GM19467 (cell line): ENCODE measurements around the gene PHLPP1.
"Not testable (repeated sequence)": the region's sequence is repeated elsewhere in the genome, so short reads cannot be mapped to it uniquely, and the experiment has no call there.

ENCODE experiments used
- ATAC-seq: cut with Tn5 transposase; IDR thresholded peaks from one replicate; pipeline ENCODE4 v1.9.1; 2021; ENCODE audit warnings: mild to moderate bottlenecking, moderate library complexity; ENCODE audit not compliant: unreplicated experiment

PHLPP1 gene

DNA sequence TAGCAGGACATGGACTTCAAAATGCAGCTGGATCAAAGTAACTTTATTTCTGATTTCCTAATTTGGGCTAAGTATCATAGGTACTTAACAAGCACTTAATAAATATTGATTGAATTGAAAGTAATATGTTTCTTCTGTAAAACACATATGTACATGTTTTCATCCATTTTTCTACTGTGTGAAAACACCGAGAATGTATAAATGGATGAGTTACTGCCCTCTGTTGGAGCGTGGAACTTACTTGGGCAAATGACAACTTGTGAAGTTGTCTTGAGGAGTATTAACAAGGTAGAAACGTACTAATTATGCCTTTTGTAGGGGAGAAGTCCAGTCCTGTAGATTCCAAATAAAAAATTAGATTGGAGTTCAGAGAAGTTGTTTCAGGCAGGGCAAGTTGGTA lies 87.2 kb downstream of the PHLPP1 start:
- ATAC-seq = no peak

DNA sequence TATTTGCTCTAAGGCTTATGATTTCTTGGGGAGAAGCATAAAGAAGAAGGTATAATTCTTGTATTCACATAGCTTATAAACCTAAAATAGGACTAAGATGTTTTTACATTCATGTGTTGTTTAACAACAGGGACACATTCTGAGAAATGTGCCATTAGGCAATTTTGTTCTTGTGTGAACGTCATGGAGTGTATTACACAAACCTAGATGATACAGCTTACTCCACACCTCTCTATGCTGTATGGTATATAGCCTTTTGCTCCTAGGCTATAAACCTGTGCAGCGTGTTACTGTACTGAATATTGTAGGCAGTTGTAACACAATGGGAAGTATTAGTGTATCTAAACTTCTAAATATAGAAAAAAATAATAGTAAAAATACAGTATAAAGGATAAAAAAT lies 92.1 kb downstream of the PHLPP1 start:
- ATAC-seq = no peak

DNA sequence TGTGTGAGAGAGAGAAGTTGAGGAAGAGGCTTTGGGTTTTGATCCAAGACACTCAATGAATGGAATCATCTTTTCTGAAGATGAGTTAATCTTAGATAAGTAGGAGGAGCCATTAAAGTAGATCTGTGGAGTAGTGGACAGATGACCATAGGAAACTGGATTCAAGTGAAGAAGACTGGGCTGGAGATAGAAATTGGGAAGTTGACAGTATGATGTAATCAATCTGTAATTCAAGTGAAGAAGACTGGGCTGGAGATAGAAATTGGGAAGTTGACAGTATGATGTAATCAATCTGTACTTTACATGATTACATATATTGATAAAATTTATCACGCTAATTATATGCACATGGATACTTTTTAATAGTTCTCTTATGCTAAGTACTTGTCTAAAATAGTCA lies 92.8 kb downstream of the PHLPP1 start:
- ATAC-seq = no peak

DNA sequence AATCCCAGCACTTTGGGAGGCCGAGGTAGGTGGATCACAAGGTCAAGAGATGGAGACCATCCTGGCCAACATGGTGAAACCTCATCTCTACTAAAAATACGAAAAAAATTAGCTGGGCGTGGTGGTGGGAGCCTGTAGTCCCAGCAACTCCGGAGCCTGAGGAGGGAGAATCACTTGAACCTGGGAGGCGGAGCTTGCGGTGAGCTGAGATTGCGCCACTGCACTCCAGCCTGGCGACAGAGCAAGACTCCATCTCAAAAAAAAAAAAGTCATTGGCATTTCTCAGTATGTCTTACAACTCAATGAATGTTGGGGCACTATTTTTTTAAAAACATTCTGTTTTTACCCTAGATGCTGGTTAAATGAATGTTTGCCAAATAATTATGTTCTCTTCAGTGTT lies 94.1 kb downstream of the PHLPP1 start:
- not testable (repeated sequence) for ATAC-seq

DNA sequence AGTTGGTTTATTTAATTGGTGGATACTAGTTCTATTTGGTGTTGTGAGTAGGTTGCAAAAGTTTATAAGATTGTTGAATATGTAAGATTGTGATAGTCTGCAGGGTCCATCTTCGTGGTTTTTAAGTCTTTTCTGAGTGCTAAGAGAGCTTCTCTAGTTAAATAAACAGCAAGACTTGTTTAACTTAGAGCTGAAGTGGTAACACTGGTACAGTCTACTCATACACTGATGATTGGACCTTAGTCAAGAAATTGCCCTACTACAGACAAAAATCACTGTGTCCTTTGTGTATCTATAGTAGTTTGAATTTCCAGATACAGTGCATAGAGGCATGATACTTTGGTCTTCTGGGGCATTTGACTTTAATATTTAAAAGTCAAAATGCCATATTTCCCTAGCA lies 94.6 kb downstream of the PHLPP1 start:
- no peak for ATAC-seq

DNA sequence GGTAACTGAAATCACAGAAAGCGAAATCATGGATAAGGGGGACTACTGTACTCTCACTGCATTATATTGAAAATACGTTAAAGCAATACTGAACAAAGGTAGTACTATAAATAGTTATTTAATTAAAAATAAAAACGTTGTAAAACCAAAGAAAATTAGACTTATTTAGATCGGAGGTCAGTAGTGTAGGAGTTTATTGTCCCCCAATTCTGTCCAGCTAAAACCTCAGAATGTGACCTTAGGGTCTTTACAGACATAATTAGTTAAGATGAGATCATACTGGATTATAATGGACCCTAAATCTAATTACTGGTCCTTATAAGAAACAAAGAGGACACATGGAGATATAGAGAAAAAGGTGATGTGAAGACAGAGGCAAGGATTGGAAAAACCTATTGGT lies 95.3 kb downstream of the PHLPP1 start:
- ATAC-seq = no peak

DNA sequence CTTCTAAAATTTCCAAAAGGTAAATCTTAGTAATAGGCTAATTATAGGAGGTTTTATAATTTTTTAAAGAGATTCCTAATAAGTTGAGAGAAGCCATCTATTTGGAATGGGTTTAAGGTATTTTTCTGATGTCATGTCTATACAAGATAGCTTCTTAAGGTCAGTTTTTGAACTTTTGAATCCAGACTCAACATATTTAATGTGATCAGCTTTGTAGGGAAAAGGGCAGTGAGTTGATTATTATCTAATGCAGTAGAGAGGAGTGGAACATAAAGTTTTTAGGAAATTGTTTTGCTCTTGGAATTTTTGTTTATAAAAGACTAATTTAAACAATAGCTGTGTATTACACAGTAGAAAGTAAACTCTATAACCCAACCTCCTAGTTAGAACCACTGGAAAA lies 96.3 kb downstream of the PHLPP1 start:
- ATAC-seq = no peak

DNA sequence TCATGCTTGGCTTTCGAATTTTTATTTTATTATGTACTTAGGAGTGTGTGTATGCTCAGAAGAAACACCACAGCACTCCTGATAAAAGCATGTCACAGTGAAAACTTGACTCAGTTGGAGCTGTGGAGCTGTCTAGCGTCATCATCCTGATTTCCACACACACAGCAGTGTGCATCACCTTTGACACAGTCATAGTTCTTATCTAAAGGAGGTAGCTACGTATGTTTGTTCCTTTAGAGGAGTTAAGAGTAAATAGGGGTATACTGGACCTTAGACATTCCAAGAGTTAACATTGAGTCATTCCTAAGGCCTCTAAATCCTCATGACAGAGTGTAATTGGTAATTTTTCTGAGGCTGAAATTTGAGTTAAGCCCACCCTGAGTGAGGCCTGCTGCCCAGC lies 96.9 kb downstream of the PHLPP1 start:
- ATAC-seq = no peak

DNA sequence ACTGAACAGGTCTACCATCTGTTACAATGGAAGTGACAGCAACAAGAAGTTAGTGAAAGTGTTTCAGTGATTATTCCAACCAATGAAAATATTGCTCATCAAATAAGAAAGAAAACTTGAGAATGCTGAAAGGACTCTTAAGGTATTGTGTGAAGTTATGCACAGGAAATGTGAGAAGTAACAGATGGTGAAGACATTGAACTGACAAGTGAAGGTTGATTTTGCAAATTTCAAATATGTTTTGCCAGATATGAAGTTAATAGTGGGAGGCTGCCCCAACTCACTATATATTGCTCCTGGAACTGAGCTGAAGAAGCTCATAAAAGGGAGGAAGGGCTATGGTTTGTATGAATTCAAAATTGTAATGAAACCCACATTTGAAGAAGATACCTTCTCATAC lies 97.5 kb downstream of the PHLPP1 start:
- no peak for ATAC-seq

DNA sequence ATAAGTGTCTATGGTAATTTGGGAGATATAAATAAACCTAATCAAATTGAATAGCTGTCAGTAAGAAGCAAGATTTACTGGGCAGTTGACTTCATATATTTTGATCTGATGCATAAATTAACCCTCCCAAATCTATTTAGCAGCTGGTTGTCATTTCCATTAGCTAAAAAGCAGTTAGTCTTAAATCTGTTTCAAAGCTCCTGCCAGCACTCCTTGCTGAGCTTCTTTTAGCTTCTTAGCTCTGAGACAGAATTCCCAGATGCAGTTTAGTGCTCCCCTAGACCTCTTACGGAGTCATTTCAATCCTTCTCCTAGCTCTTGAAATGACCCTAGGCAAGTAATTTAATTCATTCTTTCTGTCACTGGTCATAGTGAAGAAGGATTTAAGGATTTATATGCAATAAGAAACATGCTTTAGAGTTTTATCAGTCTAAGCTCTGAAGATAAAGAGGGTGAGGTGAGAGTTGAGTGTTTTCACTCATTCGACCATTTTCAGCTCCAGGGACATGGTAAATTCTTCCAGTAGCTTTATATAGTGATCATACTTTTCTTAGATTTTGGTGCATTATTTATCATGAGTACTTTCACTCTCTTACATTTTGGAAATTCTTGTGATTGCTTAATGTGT lies 98.9 kb downstream of the PHLPP1 start:
- no peak for ATAC-seq

DNA sequence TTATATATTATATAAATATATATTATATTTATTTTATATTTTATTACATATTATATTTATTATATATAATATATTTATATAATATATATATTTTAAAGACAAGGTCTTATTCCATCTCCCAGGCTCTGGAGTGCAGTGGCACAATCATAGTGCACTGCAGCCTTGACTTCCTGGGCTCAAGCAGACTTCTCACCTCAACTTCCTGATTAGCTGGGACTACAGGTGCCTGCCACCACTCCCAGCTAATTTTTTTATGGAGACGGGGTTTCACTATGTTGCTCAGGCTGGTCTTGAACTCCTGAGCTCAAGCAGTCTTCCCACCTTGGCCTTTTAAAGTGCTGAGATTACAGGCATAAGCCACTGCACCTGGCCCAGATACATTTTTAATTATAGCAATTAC lies 110.0 kb downstream of the PHLPP1 start:
- no peak for ATAC-seq

DNA sequence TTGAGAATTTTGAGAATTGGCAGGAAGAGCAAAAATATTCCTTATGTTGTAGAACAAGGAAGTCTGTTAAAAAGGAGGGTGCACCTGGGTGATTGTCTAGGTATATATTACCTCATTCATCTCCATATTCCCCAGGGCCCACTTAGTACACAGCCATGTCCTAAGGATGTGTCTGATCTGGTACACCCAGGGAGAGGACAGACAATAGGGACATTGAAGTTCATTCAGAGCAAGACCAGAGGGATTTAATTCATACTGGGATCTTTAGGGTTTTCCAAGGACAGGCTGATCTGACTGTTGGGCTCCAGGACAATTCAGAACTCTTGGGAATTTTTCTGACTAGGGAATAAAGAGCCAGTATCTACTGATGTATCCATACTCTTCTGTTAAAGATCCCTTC lies 112.1 kb downstream of the PHLPP1 start:
- ATAC-seq = no peak

DNA sequence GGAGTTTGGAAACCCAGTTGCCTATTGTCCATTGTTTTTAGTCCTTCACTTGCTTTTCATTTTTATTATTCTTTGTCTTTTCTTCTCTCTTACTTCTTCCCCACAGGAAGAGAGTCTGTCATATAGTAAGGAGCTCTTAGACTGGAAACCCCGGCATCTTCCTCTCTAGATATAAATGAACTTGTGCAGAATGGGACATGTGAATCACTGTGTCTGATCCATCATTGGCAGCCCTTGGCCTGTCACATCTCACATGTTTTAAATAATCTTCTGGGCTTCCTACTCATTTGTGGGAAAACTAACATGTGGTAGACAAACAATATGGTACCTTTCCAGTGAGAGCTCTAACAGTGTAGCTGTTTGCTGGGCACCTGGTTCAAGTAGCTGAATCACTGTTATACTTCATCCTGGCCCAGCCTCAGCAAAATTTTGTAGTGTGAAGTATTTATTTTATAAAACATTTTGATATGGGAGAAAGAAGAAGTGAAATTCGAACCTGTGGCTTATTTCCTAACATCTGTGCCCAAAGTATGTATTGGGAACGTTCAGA lies 112.8 kb downstream of the PHLPP1 start:
- ATAC-seq = no peak

DNA sequence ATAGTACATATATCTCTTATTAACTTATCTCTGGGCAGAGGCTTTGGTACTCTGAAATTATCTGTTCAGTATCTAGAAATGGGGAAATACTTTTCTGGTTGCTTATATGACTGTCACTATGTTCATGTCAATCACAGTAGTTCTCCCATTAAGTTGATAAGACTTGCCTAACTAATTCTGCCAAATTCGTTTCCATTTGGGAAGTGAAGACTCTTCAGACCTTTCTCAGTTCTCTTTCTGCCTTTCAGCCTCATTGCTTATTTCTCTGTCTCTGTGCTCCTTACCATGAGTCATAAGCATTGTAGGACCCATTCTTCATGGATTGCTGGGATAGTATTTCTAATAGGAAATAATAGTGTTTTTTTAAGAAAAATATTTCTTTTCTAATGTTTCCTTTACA lies 113.5 kb downstream of the PHLPP1 start:
- no peak for ATAC-seq

DNA sequence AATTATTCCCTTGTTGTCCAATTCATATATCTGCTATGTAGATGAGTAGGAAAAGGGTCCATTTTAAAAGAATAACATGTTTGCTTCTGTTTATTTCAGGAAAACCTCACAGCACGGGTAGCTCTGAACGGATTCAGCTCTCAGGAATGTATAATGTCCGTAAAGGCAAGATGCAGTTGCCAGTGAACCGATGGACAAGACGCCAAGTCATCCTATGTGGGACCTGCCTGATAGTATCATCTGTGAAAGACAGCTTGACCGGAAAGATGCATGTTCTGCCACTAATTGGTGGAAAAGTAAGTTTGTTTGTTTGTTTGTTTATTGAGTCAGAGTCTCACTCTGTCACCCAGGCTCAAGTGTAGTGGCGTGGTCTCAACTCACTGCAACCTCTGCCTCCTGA lies 114.6 kb downstream of the PHLPP1 start:
- no peak for ATAC-seq

DNA sequence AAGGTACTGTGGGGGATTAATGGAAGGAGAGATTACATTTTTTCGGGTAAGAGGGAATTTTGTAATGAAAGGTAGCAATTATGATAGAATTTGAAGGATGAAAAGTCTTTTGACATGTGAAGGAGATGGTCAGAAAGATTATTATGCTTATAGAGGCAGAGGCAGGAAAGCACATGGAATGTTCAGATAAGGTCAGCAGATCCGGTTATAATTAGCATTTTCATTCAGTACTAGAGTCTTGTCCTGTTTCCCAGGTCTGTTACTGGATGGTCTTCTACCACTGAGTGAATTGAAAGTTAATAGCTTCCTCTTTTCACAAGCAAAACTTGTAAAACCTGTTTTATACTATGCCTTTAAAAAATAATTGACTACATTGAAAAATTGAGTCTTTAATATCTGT lies 116.9 kb downstream of the PHLPP1 start:
- ATAC-seq = no peak

DNA sequence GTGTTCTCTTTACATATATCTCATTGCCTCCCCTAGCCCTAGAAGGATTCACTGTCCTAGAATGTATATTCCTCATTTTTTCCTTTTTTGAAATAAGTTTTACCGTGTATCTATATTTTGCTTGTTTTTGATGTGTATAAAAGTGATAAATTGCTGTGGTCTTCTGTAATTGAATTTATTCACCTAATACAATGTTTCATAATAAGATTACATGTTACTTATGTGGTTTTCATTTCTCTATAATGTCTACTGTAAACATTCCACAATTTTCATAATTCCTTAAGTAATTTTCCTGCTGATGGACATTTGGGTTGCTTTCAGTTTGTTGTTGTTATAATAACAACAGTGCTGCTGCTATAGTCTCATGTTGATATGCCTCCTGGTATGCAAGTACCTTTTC lies 118.2 kb downstream of the PHLPP1 start:
- no peak for ATAC-seq

DNA sequence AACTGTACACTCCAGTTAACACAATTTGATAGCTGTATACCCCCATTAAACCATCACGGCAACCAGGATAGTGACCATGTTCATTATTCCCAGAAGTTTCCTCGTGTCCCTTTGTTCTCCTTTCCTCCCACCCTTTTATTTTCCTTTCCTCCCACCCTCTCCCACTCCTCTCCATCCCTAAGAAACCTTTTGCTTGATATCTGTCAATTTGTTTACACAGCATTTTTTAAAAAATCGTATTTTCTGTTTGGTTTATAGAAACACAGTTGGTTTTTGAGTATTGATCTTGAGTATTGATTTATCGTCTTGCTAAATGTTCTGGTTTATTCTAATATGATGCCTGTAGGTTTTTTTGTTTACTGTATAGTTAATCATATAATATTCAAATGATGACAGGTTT lies 119.4 kb downstream of the PHLPP1 start:
- no peak for ATAC-seq

DNA sequence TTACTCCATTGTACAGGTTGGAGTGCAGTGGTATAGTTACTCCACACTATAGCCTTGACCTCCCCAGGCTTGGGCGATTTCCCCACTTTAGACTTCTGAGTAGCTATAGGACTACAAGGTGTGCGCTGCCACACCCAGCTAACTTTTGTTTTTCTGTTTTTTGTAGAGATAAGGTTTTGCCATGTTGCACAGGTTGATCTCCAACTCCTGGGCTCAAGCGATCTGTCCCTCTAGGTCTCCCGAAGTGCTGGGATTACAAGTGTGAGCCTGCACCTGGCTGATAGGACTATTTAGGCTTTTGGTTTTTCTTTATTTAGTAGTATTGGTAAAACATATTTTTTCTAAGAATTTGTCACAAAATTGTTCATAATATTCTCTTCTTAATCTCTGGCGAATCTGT lies 121.7 kb downstream of the PHLPP1 start:
- ATAC-seq = no peak

DNA sequence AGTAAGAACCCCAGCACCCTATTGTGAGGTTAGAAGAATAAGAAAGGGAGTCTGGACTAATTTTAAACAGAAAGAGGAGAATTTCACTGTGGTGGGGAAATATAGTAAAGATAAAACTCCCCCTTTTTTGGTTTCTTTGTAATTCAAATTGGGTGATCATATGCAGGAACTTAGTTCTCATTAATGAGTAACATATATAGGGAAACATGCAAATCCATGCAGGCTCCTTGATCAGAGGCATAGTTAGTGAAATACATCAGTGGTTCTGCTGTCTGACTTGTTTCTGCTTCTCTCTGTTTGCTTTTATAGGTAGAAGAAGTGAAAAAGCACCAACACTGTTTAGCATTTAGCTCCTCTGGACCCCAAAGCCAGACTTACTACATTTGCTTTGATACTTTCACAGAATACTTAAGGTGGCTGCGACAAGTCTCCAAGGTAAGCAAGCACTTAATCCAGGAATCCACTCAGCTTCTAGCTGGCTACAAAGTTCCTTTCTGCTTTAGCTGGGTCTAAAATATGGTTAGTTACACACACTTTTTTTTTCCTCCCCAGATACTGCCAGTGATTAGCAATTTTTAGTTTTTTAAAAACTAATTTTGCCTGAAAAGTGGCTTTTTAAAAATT lies 123.2 kb downstream of the PHLPP1 start:
- peak; percentile 82 for ATAC-seq

DNA sequence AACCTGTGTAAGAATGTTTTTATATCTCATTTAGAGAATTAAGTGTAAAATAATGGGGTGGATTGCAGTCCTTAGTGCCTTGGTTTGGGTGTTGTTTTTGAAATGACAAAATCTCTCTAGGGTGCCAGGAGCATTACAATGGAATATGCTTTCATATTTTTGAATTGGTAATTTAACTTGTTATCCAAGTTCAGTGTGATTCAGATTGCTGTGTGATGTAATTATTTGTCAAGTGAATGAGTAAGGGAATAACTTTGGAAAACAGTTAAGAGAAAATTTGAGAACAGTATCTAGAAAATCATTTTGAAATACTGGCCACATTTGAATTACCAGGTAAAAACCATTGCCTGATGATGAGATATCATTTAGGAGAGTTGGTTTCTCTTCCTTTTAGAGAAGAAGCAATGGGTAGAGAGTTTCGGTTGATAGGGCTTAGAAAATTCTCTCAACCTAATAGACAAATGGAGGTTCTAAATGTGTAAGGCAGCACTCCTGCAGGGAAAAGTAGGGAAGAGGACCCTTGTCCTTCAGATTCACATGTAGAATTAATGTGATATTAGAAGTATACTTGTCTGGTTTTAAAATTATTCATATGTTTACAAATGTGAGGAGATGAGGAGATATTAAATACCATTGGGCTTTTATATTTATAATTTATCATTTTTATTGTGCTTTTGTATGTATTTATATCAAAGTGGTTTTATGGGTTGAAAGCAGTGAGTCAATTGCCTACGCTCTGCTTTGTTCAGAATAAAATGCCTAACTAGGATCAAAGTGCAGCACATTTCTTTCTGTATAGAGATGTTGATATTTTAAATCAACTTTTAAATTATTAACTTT lies 124.8 kb downstream of the PHLPP1 start:
- no peak for ATAC-seq

DNA sequence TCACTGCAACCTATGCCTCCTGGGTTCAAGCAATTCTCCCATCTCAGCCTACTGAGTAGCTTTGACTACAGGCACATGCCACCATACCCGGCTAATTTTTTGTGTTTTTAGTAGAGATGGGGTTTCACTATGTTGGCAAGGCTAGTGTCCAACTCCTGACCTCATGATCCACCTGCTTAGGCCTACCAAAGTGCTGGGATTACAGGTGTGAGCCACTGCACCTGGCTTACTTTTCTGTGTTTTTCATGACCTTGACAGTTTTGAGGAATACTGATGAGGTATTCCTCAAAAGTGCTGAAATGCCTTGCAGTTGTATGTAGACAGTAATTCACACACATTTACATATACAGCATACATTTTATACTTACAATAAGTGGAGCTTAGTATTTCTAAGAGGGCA lies 126.1 kb downstream of the PHLPP1 start:
- no peak for ATAC-seq
